ENCODE measurements around the gene WFIKKN1.

The WFIKKN1 gene

GRCh38 chr16:659618-660017, 28.8 kb downstream of the WFIKKN1 start:
- DNase-seq = no peak

- DNase-seq = no peak
These were observed 29.3 kb downstream of the WFIKKN1 start for GRCh38 chr16:660132-660458.

GRCh38 chr16:660459-661183, 29.8 kb downstream of the WFIKKN1 start:
- DNase-seq = peak; percentile 90

- no peak for DNase-seq
These were observed 30.5 kb downstream of the WFIKKN1 start for GRCh38 chr16:661184-661821.

- DNase-seq = no peak
These were observed 31.3 kb downstream of the WFIKKN1 start for GRCh38 chr16:662095-662494.

GRCh38 chr16:662597-662996, 31.8 kb downstream of the WFIKKN1 start:
- no peak for DNase-seq

- no peak for DNase-seq
These were observed 35.8 kb downstream of the WFIKKN1 start for GRCh38 chr16:666572-666971.

- DNase-seq = no peak
These were observed 36.5 kb downstream of the WFIKKN1 start for GRCh38 chr16:667113-667779.

- DNase-seq = peak; percentile 96
These were observed 37.2 kb downstream of the WFIKKN1 start, which contains the start of gene RHOT2 for GRCh38 chr16:667780-668518. TSS of gene RHOT2 (plus strand) at chr16:668132. CDS start at chr16:668200, 68 bp downstream.

- no peak for DNase-seq
These were observed 37.9 kb downstream of the WFIKKN1 start for GRCh38 chr16:668519-669171.

- DNase-seq = no peak
These were observed 38.9 kb downstream of the WFIKKN1 start for GRCh38 chr16:669666-670065.

- no peak for DNase-seq
These were observed 39.9 kb downstream of the WFIKKN1 start for GRCh38 chr16:670485-671352.

- DNase-seq = no peak
These were observed 40.8 kb downstream of the WFIKKN1 start for GRCh38 chr16:671353-672131.

GRCh38 chr16:672371-672770, 41.6 kb downstream of the WFIKKN1 start:
- DNase-seq = no peak

GRCh38 chr16:672851-673250, 42.1 kb downstream of the WFIKKN1 start:
- no peak for DNase-seq

GRCh38 chr16:673399-673991, 42.7 kb downstream of the WFIKKN1 start:
- no peak for DNase-seq

GRCh38 chr16:674214-674881, 43.6 kb downstream of the WFIKKN1 start:
- DNase-seq = no peak

GRCh38 chr16:674968-675883, 44.4 kb downstream of the WFIKKN1 start, which contains the start of gene RHBDL1:
TSS of gene RHBDL1 (plus strand) at chr16:675671. CDS start at chr16:675791, 120 bp downstream.
- no peak for DNase-seq
